Measurements from ENCODE around the gene OR51E1.

OR51E1 gene

GRCh38 chr11:4672470-4672869, 28.7 kb downstream of the OR51E1 start:
- DNase-seq (ENCODE audit: extremely low read depth, low read depth), result no peak

GRCh38 chr11:4673781-4674180, 30.0 kb downstream of the OR51E1 start:
- DNase-seq (ENCODE audit: extremely low read depth, low read depth), result no peak
- TF ChIP-seq CTCF (IDR thresholded peaks at IDR 0.05; ENCODE audit: low read depth, low read length), result no peak

More at GRCh38 chr11:4672470-4672869, 28.7 kb downstream of the OR51E1 start:
- no peak for TF ChIP-seq CTCF (IDR thresholded peaks at IDR 0.05; ENCODE audit: low read depth, low read length)

GRCh38 chr11:4677948-4678347, 34.2 kb downstream of the OR51E1 start:
- TF ChIP-seq CTCF (IDR thresholded peaks at IDR 0.05; ENCODE audit: low read depth, low read length), result no peak
- no peak for DNase-seq (ENCODE audit: extremely low read depth, low read depth)

- DNase-seq (ENCODE audit: extremely low read depth, low read depth), result no peak
- TF ChIP-seq CTCF (IDR thresholded peaks at IDR 0.05; ENCODE audit: low read depth, low read length), result no peak
Observed at GRCh38 chr11:4680341-4680740, 36.6 kb downstream of the OR51E1 start.

GRCh38 chr11:4682623-4683419, 39.0 kb downstream of the OR51E1 start:
- no peak for DNase-seq (ENCODE audit: extremely low read depth, low read depth)
- TF ChIP-seq CTCF (IDR thresholded peaks at IDR 0.05; ENCODE audit: low read depth, low read length), result no peak

GRCh38 chr11:4684631-4685285, 41.0 kb downstream of the OR51E1 start:
- no peak for DNase-seq (ENCODE audit: extremely low read depth, low read depth)

More at GRCh38 chr11:4684631-4685285, 41.0 kb downstream of the OR51E1 start:
- no peak for TF ChIP-seq CTCF (IDR thresholded peaks at IDR 0.05; ENCODE audit: low read depth, low read length)

Data from AG09319 (cell line).